Type B pancreatic cell (in vitro differentiated cells): ENCODE data around the gene MCCC1. TPM values are rescaled to one million over a fixed set of nuclear protein-coding genes. Genes with fewer than 3 reads are reported as not detected.
A peak's percentile ranks its signal among the peaks of the same experiment; 100 is the strongest.
"Not testable (repeated sequence)": the region's sequence is repeated elsewhere in the genome, so short reads cannot be mapped to it uniquely, and the experiment has no call there.

ENCODE experiments used
- DNase-seq: peaks from one replicate; pipeline ENCODE4 v3.0.0; 2021; ENCODE audit warnings: mixed read lengths; ENCODE audit not compliant: unreplicated experiment; ENCODE audit errors: extremely low spot score
- H3K27ac Mint-ChIP-seq: 2 replicates; pipeline ENCODE4 v1.8.0; 2021; ENCODE audit warnings: mild to moderate bottlenecking, mixed read lengths
- H3K27me3 Mint-ChIP-seq: 2 replicates; pipeline ENCODE4 v1.8.0; 2021; ENCODE audit warnings: mixed read lengths
- H3K36me3 Mint-ChIP-seq: 2 replicates; pipeline ENCODE4 v1.8.0; 2021; ENCODE audit warnings: mixed read lengths
- H3K4me1 Mint-ChIP-seq: one replicate; pipeline ENCODE4 v1.8.0; 2021; ENCODE audit warnings: mixed read lengths; ENCODE audit not compliant: unreplicated experiment
- H3K4me3 Mint-ChIP-seq: 2 replicates; pipeline ENCODE4 v1.8.0; 2021; ENCODE audit warnings: mild to moderate bottlenecking, mixed read lengths
- H3K9me3 Mint-ChIP-seq: 2 replicates; pipeline ENCODE4 v1.8.0; 2021; ENCODE audit warnings: mixed read lengths
- CTCF ChIP-seq: fragments of 200-600 bp; sonication (generic); conservative IDR thresholded peaks from 2 replicates; pipeline ENCODE4 v1.5.0; 2021; ENCODE audit warnings: antibody characterized with exemption, mild to moderate bottlenecking
- total RNA-seq: library from RNA; stranded (reverse); gene quantifications from 2 replicates; pipeline ENCODE4 v1.2.1, GENCODE V29; 2021; ENCODE audit warnings: low replicate concordance

Gene MCCC1
- total RNA-seq, 1 donor from 2014 or later, result 40.9 TPM

GRCh38 chr3:183108470-183108869, 9.2 kb upstream of the MCCC1 start:
- H3K4me3 Mint-ChIP-seq, result no peak overlapping the region
- no peak for TF ChIP-seq CTCF
- no peaks in the 10 kb centered on the region for H3K36me3 Mint-ChIP-seq
- no peaks in the 10 kb centered on the region for H3K27me3 Mint-ChIP-seq
- DNase-seq, result no peak
- peaks cover 9% of the 10 kb centered on the region for H3K4me1 Mint-ChIP-seq
- peaks cover 6% of the 10 kb centered on the region for H3K9me3 Mint-ChIP-seq
- H3K27ac Mint-ChIP-seq, result peak overlapping the region; percentile 11

- Mint-ChIP-seq H3K27me3 (no peaks in the 10 kb centered on the region), H3K4me3 (no peak overlapping the region), H3K9me3 (peaks cover 6% of the 10 kb centered on the region), H3K36me3 (no peaks in the 10 kb centered on the region), H3K27ac (peak overlapping the region; percentile 11), H3K4me1 (peaks cover 9% of the 10 kb centered on the region)
- no peak for DNase-seq
- TF ChIP-seq CTCF, result no peak
These were observed 8.7 kb upstream of the MCCC1 start for GRCh38 chr3:183108001-183108449.

GRCh38 chr3:183107372-183107771, 8.1 kb upstream of the MCCC1 start:
- H3K27ac Mint-ChIP-seq, H3K9me3 Mint-ChIP-seq, H3K4me3 Mint-ChIP-seq, H3K27me3 Mint-ChIP-seq, DNase-seq, H3K4me1 Mint-ChIP-seq, H3K36me3 Mint-ChIP-seq: not testable (repeated sequence)

- Mint-ChIP-seq H3K4me1 (peaks cover 9% of the 10 kb centered on the region), H3K27ac (no peak overlapping the region), H3K4me3 (no peak overlapping the region), H3K9me3 (no peaks in the 10 kb centered on the region), H3K36me3 (no peaks in the 10 kb centered on the region), H3K27me3 (no peaks in the 10 kb centered on the region)
- no peak for TF ChIP-seq CTCF
- no peak for DNase-seq
These were observed 7.3 kb upstream of the MCCC1 start for GRCh38 chr3:183106635-183107034.

- not testable (repeated sequence) for H3K4me3 Mint-ChIP-seq, H3K27me3 Mint-ChIP-seq, H3K9me3 Mint-ChIP-seq, H3K36me3 Mint-ChIP-seq, DNase-seq, H3K27ac Mint-ChIP-seq
- peaks cover 15% of the 10 kb centered on the region for H3K4me1 Mint-ChIP-seq
These were observed 4.7 kb upstream of the MCCC1 start for GRCh38 chr3:183103950-183104349.

GRCh38 chr3:183101040-183101439, 1.7 kb upstream of the MCCC1 start:
- not testable (repeated sequence) for H3K27ac Mint-ChIP-seq, H3K27me3 Mint-ChIP-seq, H3K4me3 Mint-ChIP-seq, DNase-seq, H3K9me3 Mint-ChIP-seq, H3K36me3 Mint-ChIP-seq
- peaks cover 17% of the 10 kb centered on the region for H3K4me1 Mint-ChIP-seq

GRCh38 chr3:183100376-183100775, 1.1 kb upstream of the MCCC1 start:
- TF ChIP-seq CTCF, result no peak
- H3K4me1 Mint-ChIP-seq, result peaks cover 21% of the 10 kb centered on the region
- DNase-seq, result no peak
- no peaks in the 10 kb centered on the region for H3K9me3 Mint-ChIP-seq
- peak overlapping the region; percentile 52 for H3K4me3 Mint-ChIP-seq
- peak overlapping the region; percentile 96 for H3K27ac Mint-ChIP-seq
- peaks cover 9% of the 10 kb centered on the region for H3K36me3 Mint-ChIP-seq
- no peaks in the 10 kb centered on the region for H3K27me3 Mint-ChIP-seq
